ENCODE data around the gene PCBP3. TPM values are rescaled to one million over a fixed set of nuclear protein-coding genes. Genes with fewer than 3 reads are reported as not detected.

The PCBP3 gene
- total RNA-seq, 1 donor from 2014 or later, result 5.0 TPM

DNA sequence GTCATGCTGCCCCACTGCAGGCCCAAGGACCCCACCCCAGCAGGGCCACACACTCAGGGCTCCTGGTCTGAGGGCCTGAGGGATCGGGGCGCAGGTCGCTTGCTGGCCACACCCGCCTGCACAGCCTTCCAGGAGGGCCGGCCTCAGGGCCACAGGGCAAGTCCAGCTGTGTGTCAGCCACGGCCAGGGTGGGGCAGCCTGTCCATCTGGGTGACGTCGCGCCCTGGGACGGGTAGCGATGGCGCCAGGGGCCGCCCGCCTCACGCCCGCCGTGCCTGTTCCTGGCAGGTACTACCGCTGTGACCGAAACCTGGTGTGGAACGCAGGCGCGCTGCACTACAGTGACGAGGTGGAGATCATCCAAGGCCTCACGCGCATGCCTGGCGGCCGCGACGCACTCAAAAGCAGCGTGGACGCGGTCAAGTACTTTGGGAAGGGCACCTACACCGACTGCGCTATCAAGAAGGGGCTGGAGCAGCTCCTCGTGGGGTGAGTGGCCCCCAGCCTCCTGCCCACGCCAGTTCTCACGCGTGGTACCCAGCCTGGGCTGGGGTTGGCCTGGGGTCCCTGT lies 340.5 kb downstream of the PCBP3 start:
- Mint-ChIP-seq H3K9me3 (no peaks in the 10 kb centered on the region), H3K36me3 (peaks cover 11% of the 10 kb centered on the region), H3K4me1 (peaks cover 10% of the 10 kb centered on the region), H3K4me3 (peak overlapping the region; percentile 44), H3K27ac (no peak overlapping the region), H3K27me3 (ENCODE audit: low read depth) (peaks cover 19% of the 10 kb centered on the region)
- no peak for TF ChIP-seq CTCF (IDR thresholded peaks at IDR 0.05; ENCODE audit: unreplicated experiment)
- DNase-seq (ENCODE audit: low spot score in 2 of 2, unreplicated experiment in 2 of 2), result no peak

- peak overlapping the region; percentile 44 for H3K4me3 Mint-ChIP-seq
- H3K4me1 Mint-ChIP-seq, result peaks cover 8% of the 10 kb centered on the region
- no peak for DNase-seq (ENCODE audit: low spot score in 2 of 2, unreplicated experiment in 2 of 2)
- no peaks in the 10 kb centered on the region for H3K9me3 Mint-ChIP-seq
- H3K36me3 Mint-ChIP-seq, result peaks cover 11% of the 10 kb centered on the region
- H3K27me3 Mint-ChIP-seq (ENCODE audit: low read depth), result peaks cover 15% of the 10 kb centered on the region
- no peak for TF ChIP-seq CTCF (IDR thresholded peaks at IDR 0.05; ENCODE audit: unreplicated experiment)
- peak overlapping the region; percentile 26 for H3K27ac Mint-ChIP-seq
Observed at GRCh38 chr21:45984584-45985095, 341.1 kb downstream of the PCBP3 start.

GRCh38 chr21:45985471-45986315 lies 342.2 kb downstream of the PCBP3 start:
- Mint-ChIP-seq H3K4me3 (peak overlapping the region; percentile 44), H3K27ac (peak overlapping the region; percentile 26)

GRCh38 chr21:45986316-45987051 lies 343.0 kb downstream of the PCBP3 start:
- Mint-ChIP-seq H3K4me3 (no peak overlapping the region), H3K36me3 (peaks cover 11% of the 10 kb centered on the region), H3K27me3 (ENCODE audit: low read depth) (peaks cover 14% of the 10 kb centered on the region), H3K4me1 (peaks cover 8% of the 10 kb centered on the region), H3K27ac (no peak overlapping the region), H3K9me3 (no peaks in the 10 kb centered on the region)
- DNase-seq (ENCODE audit: low spot score in 2 of 2, unreplicated experiment in 2 of 2), result peak in 1 of 2 experiments; percentile 16
- TF ChIP-seq CTCF (IDR thresholded peaks at IDR 0.05; ENCODE audit: unreplicated experiment), result no peak

More at GRCh38 chr21:45985471-45986315, 342.2 kb downstream of the PCBP3 start:
- H3K27me3 Mint-ChIP-seq (ENCODE audit: low read depth), result peaks cover 14% of the 10 kb centered on the region
- no peaks in the 10 kb centered on the region for H3K9me3 Mint-ChIP-seq
- H3K4me1 Mint-ChIP-seq, result peaks cover 8% of the 10 kb centered on the region
- H3K36me3 Mint-ChIP-seq, result peaks cover 11% of the 10 kb centered on the region
- TF ChIP-seq CTCF (IDR thresholded peaks at IDR 0.05; ENCODE audit: unreplicated experiment), result no peak
- peak in 1 of 2 experiments; percentile 17 for DNase-seq (ENCODE audit: low spot score in 2 of 2, unreplicated experiment in 2 of 2)

GRCh38 chr21:45987121-45987711 lies 343.7 kb downstream of the PCBP3 start:
- Mint-ChIP-seq H3K27ac (no peak overlapping the region), H3K4me3 (no peak overlapping the region), H3K36me3 (peaks cover 14% of the 10 kb centered on the region), H3K9me3 (no peaks in the 10 kb centered on the region), H3K4me1 (peaks cover 8% of the 10 kb centered on the region), H3K27me3 (ENCODE audit: low read depth) (peaks cover 14% of the 10 kb centered on the region)
- TF ChIP-seq CTCF (IDR thresholded peaks at IDR 0.05; ENCODE audit: unreplicated experiment), result no peak
- DNase-seq (ENCODE audit: low spot score in 2 of 2, unreplicated experiment in 2 of 2), result peak in 1 of 2 experiments; percentile 17

Measured in mesothelial cell of epicardium (in vitro differentiated cells).